NCI-H82 treated with DMSO at 0.1 percent for 48 hours (cell line): ENCODE results near the gene CSH2.
A peak's percentile ranks its signal among the peaks of the same experiment; 100 is the strongest.

Experiments
- DNase-seq: peaks from one replicate; lab custom pipeline; 2025; ENCODE audit not compliant: unreplicated experiment; lab: John Stamatoyannopoulos, UW

CSH2 gene

DNA sequence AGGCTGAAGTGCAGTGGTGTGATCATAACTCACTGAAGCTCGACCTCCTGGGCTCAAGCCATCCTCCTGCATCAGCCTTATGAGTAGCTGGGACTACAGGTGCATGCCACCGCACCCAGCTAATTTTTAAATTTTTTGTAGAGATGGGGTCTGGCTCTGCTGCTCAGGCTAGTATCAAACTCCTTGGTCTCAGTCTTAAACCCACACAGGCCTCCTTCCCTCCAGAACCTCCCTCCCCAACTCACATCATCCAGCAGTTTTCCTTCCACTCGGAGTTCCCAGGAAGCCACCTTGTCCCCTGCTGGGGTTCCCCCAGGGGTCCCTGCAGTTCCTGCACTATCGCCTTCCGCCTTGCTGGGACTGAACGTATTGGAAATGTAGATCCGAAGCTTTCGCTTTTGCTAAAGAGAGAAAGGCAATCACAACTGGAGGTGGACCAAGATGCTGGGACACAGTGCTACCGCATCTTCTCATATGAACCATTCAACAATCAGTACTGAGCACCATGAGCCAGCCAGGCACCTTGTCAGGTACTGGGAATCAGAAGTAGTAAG, 38.2 kb downstream of the CSH2 start:
- DNase-seq: no peak

DNA sequence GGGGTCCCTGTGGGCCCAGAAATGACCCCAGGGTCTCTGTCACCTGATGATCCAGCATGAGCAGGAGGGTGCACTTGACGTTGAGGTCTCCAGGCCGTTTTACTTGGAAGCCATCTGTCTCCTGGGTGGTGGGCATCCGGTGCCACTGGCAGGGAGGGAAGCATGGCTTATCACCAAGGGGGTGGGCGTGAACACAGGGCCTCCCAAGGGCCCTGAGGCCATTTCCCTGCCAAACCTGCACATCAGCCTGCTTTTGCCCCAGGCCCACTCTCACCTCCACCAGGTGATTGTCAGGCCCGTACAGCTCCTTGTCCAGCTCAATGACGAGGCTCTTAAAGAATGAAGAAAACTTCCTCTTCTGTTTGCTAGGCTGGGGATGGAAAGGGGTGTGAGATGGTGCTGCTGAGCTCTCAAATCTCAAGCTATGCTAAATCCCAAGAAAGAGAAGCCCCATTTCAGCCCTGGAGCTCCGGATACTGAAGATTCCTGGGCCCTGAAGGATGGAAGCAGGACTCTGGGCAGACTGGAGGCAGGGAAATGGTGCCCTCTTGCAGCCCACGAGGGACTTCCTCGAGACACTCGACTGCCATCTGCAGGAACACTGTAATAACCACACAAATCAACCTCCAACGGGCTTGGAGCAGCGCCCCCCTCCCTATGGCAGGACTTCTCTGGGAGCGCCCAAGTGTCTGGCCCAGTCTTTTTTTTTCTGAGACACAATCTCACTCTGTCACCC, 38.9 kb downstream of the CSH2 start:
- DNase-seq: peak; percentile 49

DNA sequence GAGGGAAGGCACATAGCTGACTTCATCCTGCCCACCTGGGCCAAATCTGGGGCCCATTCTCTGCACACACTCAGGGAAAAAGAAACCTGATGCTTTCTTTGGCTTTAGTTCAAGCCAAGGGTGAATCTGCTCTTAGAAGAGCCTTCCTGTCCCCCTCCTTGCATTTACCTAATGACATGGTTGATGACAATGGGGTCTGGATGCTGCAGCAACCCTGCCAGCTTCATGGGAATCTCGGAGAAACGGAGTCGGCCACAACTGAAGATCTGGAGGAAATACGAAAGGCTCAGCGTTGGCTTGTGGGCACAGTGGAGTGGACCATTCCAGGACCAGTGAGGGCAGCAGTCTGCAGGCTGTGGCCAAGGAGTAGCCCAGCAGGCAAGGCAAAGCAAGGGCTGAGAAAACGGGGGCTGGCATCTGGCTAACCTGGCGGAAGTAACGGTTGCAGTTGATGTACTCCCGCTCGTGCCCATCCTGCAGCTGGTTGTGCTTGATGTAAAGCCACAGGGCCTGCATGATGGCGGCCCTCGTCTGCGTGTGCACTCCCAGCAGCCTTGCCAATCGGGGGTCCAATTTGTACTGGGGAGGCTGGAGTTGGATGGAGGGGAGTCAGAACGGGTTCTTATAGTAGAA, 39.6 kb downstream of the CSH2 start:
- DNase-seq: no peak

DNA sequence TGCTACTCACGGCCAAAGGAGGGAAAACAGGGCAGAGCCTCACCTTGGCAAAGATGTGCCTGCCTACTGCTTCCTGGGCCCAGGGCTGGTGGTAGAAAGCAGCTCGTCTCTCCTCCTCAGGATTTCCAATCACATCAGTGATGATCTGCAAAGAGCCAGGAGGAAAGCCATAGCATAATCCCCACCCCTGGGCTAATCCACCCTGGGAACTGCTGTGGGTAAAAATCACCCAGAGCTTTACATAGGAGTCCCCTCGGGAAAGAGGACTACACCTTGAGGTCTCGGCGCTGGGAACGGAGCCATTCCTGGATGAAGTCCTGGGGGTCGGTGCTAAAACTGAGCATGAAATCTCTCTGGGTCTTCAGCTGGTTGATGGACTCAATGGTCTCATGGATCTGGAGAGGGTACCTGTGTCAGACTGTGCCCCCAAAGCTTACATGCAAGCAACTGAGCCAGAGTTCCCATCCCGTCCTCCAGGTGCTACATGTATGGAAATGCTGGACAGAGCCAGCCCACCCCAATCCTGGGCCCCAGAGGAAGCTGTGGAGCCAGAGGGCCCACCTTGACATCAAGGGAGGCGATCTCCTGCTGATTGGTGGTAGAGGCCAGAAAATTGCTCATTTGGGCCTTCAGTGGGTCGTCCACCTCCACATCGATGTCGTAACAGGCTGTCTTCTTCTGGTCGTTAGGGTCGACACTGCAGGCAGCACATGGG, 40.3 kb downstream of the CSH2 start:
- DNase-seq: no peak

DNA sequence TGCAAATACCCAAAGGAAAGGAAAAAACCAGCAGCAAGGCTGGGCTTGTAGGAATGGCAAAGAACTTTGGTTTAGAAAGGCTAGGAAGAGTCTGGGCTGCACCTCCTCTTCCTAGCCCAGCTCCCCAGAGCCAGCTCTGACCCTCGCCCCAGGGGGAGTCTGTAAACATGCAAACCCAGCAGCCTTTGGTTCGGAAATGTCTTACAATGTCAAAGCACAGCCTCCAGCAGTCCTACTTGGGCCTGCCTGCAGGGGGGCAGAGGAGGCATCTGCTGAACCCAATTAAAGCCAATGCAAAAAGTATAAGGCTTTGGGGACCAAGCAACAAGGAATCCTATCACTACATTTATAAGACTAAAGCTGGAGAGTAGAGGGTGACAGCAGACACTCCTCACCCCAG, 41.0 kb downstream of the CSH2 start:
- DNase-seq: no peak

DNA sequence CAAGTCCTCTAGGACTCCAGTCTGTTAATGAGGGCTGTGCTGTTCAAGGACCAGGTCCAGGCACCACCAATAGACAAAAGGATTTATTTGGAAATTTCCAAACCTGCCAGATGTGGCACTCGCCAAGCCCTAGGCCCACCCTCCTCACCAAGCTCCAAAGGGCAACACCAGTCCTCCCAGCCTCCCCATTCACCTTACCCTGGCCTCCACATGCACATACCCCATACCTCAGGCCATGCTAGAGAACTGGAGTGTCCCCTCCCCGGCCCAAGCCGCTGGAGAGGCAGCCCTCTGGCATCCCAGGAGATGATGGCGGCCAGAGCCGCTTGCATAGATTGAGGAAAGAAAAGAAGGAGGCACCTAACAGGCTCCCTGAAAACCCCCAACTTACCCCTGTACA, 41.5 kb downstream of the CSH2 start:
- no peak for DNase-seq

DNA sequence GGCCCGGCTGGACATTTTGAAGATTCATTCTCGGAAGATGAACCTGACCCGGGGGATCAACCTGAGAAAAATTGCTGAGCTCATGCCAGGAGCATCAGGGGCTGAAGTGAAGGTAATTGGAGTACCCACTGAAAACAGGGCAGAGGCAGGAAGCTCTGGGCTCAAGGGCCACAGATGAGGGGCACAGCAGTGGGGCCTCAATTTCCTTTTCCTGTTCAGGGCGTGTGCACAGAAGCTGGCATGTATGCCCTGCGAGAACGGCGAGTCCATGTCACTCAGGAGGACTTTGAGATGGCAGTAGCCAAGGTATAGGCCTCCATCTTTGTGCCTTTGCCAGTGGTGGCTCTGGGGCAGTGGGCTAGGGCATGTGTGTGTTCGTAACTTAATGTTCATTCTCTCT, 42.0 kb downstream of the CSH2 start:
- DNase-seq: no peak

DNA sequence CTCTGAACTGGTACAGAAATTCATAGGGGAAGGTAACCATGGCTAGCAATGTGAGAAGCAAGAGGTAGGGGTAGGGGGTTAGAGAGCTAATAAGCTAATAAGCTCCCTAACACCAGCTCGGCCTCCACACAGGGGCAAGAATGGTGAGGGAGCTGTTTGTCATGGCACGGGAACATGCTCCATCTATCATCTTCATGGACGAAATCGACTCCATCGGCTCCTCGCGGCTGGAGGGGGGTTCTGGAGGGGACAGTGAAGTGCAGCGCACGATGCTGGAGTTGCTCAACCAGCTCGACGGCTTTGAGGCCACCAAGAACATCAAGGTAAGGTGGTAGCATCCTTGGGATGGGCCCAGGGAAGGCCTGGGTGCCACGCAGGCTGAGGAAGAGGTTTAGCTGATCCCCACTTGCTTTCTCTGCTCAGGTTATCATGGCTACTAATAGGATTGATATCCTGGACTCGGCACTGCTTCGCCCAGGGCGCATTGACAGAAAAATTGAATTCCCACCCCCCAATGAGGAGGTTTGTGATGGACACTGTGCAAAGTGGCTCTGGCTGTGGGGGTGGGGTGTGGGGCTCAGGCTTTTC, 42.5 kb downstream of the CSH2 start:
- no peak for DNase-seq

DNA sequence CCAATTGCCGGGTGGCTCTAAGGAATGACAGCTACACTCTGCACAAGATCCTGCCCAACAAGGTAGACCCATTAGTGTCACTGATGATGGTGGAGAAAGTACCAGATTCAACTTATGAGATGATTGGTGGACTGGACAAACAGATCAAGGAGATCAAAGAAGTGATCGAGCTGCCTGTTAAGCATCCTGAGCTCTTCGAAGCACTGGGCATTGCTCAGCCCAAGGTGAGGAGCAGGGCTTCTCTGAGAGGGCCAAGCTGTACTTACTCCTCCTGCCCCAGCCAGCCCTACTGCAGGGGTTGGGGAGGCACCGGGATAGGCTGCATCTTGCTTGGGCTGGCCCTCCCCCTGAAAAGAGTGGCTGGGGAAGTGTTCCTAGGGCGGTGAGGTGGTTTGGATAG, 43.2 kb downstream of the CSH2 start:
- no peak for DNase-seq

DNA sequence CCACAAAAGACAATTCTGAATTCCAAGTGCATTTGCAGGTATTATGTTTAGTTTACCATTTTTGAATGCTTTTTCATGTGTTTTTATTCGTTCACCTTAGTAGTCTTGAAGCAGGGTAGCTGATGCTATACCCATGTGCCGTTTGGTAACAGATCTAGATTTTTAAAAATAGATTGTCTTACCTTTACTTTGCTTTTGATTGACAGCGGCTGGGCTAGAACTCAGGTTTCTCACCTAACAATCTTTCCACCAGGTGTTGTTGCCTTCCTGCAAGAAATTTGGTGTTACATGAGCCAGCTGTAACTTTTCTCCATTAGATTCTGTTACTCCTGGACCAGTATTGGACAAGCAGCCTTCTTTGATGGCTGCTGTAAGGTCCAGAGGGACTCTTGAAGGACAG, 44.5 kb downstream of the CSH2 start:
- DNase-seq: no peak

DNA sequence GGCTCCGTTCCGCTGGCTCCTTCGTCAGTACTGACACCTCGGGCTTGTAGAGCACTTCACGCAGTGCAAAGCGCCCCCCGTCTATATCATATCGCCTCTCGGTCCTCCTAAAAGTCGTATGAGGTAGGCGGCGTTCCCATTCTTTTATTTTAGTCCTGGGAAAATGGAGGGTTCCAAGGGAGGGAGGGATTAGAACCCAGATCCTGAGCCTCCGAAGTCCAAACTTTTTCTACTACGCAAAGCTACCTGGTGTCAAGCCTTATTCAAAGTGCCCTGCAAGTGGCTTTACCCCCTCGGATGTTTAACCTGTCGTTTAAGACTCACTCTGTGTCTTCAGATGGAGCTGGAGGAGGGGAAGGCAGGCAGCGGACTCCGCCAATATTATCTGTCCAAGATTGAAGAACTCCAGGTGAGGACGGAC, 45.7 kb downstream of the CSH2 start:
- DNase-seq: no peak

DNA sequence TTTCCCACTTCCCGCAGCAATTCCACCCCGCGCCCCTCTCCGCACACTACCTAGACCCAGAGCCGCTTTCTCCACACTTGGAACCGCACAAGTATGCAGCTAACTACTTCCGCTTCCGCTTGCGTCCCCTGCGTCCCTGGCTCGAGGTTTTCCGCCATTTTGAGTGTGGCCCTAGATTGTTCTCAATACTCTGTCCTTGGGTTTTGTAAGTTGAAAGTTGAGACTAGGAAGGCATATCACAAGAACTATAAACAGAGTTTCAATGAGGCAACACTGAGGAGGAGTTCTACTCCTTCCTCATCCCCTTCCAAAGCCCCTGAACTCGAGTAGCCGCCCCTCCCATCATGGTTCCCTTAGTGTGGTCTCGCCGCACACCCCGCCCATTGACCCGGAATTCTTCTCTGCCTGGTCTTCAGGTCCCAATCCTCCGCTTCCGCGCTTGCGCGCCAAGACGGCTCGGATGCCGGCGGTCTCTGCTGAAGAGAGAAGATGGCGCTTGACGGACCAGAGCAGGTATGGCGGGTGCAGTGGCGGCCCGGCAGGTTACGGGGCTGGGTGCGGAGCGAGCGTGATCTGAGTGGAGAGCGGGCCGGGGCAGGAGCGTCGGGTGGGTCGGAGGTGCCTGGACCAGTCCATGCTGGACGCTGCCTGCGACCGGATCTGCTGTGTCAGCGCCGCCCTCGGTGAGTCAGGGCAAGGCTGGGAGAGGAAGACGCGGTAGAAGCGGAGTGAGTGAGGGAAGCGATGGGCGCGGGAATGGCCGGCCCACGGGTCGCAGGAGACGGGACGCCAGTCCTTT, 46.3 kb downstream of the CSH2 start, which contains the start of the genes FTSJ3 and PSMC5:
TSS of gene FTSJ3 (minus strand) at position 662 of the 799 bp plus-strand sequence. CDS start 761 bp downstream, outside the sequence.
TSS of gene PSMC5 (plus strand) at position 430 of the 799 bp plus-strand sequence. CDS start at position 490, 60 bp downstream.
- peak; percentile 98 for DNase-seq

DNA sequence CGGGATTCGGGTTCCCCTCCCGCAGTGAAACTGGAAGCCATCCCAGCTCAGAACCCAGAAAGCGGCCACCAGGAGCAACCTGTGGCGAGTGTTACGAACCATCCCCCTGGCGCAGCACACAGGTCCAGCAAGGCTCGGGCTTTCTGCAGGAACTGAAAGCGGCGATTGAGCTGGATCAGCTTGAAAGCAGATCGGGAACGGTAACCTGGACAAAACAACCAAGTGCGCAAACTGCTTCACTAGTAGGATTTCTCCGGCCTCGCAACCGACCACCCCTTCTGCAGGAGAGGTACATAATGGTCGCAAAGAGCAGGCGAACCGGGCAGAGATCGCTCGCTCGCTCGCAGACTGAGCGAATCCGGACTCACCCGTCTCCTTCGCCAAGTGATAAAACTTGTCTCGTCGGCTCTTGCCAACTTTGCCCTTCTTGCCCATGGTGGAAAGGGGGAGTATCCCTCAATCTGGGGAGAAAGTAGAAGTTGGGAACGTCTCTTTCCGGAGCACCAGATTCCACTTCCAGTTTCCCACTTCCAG, 46.9 kb downstream of the CSH2 start:
- DNase-seq: no peak

DNA sequence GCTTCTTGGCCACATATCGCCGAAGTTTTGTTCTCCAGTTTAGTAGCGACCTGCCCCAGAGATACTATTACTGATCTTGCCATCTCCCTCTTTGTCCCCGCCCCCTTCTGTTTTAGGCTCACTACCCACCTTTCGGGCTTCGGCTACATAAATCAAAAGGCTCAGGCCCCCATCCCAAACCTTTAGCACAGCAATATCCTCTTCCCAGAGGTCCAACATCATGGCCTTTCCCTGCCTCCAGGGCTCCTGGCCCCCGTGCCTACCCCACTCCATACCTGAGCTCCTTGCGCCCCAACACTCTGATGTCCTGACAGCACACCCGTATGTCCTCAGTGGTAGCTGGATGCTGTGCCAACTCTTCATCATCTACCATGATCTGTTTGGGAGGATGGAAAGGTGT, 49.1 kb downstream of the CSH2 start:
- no peak for DNase-seq

DNA sequence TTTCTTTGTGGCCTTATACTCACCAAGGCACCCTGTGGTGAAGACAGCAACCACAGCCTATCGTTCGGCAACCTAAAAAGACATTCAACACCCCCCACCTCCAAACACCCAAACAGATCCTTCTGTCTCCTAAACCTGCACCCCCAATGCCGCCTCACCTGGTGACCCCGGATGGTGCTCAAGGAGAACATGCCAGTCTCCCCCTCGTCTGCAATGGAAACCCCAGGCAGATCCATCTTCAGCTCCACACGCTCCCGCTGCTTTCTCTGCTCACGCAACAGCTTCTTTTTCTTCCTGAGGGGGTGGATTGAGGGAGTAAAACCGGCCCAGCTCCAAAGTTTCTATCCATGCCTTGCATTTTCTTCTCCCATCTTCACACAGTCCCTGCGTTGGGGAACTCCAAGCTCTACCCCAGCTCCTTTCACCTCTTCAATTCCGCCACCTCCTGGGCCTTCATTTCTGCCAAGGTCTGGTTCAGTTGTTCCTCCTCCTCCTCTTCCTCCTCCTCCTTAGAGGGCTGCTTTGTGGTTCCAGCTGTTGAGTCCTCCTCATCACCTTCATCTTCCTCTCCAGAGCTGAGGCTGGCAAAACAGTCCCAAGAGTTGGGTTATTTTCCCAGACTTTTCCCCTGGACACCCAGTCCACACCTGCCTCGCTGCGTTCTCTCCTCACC, 49.7 kb downstream of the CSH2 start:
- DNase-seq: no peak

DNA sequence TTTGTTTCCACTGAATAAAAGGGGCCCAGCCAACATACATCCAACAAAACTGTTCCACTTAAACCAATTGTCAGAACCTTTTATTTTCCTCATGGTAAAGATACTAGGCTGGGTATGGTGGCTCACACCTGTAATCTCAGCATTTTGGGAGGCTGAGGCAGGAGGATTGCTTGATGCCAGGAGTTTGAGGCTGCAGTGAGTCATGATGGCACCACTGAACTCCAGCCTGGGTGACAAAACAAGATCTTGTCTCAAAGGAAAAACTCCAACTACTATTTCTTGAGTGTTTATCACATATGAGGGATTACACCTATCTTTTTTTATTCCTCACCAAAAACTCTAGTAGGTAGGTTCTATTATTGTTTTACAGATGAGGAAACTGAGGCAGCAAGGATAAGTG, 50.9 kb downstream of the CSH2 start:
- DNase-seq: no peak
